B cell (primary cell): ENCODE measurements around the gene STMP1.

Source experiments
- EZH2 ChIP-seq: IDR thresholded peaks from 2 replicates; pipeline ENCODE4 v1.6.1; 2012; ENCODE audit warnings: borderline replicate concordance, low read depth, mild to moderate bottlenecking, moderate library complexity, low read length; ENCODE audit not compliant: insufficient read depth, poor library complexity, severe bottlenecking
- TF ChIP-seq, protein P1 (sequence below): fragments of 200-600 bp; IDR thresholded peaks from one replicate; pipeline ENCODE4 v1.8.0; 2022; ENCODE audit warnings: antibody characterized with exemption, mild to moderate bottlenecking

DNA sequence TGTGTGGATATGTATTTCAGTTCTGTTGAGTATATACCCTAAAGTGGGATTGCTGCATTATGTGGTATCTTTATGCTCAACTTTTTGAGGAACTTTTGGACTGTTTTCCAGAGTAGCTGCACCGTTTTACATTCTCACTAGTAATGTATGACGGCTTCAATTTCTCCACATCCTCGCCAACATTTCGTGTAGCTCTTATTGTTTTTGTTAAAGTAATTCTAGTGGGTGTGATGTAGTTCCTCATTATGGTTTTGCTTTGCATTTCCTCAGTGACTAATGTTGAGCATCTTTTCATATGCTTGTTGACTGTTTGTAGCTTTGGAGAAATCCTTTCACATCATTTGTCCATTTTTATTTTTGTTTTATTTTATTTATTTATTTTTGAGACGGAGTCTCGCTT, 4.5 kb downstream of the STMP1 start:
- TF ChIP-seq, protein P1, sequence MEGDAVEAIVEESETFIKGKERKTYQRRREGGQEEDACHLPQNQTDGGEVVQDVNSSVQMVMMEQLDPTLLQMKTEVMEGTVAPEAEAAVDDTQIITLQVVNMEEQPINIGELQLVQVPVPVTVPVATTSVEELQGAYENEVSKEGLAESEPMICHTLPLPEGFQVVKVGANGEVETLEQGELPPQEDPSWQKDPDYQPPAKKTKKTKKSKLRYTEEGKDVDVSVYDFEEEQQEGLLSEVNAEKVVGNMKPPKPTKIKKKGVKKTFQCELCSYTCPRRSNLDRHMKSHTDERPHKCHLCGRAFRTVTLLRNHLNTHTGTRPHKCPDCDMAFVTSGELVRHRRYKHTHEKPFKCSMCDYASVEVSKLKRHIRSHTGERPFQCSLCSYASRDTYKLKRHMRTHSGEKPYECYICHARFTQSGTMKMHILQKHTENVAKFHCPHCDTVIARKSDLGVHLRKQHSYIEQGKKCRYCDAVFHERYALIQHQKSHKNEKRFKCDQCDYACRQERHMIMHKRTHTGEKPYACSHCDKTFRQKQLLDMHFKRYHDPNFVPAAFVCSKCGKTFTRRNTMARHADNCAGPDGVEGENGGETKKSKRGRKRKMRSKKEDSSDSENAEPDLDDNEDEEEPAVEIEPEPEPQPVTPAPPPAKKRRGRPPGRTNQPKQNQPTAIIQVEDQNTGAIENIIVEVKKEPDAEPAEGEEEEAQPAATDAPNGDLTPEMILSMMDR: no peak
- no peak for TF ChIP-seq EZH2
